Karpas-422 (cell line): ENCODE data around the gene SLC35D1. TPM values are rescaled to one million over a fixed set of nuclear protein-coding genes. Genes with fewer than 3 reads are reported as not detected.

Experiments used
- DNase-seq: peaks from one replicate; pipeline ENCODE4 v3.0.0-alpha.2; 2015
- H2AFZ ChIP-seq: fragments of 200-600 bp; sonication (generic); 2 replicates; pipeline ENCODE4 v1.6.1; 2014; ENCODE audit warnings: antibody characterized with exemption, low read length, mixed read lengths
- H3K27ac ChIP-seq: fragments of 200-600 bp; sonication (generic); 2 replicates; pipeline ENCODE4 v1.5.1; 2014; ENCODE audit warnings: mild to moderate bottlenecking, low read length, moderate library complexity
- H3K27me3 ChIP-seq: fragments of 200-600 bp; sonication (generic); 2 replicates; pipeline ENCODE4 v1.6.1; 2014; ENCODE audit warnings: low read length, mixed read lengths
- H3K36me3 ChIP-seq: fragments of 200-600 bp; sonication (generic); 2 replicates; pipeline ENCODE4 v1.6.1; 2014; ENCODE audit warnings: low read length, mixed read lengths; ENCODE audit not compliant: insufficient read depth
- H3K4me1 ChIP-seq: fragments of 200-600 bp; sonication (generic); 2 replicates; pipeline ENCODE4 v1.6.1; 2014; ENCODE audit warnings: mild to moderate bottlenecking, low read length, mixed read lengths
- H3K4me2 ChIP-seq: fragments of 200-600 bp; sonication (generic); 2 replicates; pipeline ENCODE4 v1.6.1; 2014; ENCODE audit warnings: low read length, low read depth, mild to moderate bottlenecking; ENCODE audit not compliant: poor library complexity, severe bottlenecking
- H3K4me3 ChIP-seq: fragments of 200-600 bp; sonication (generic); 2 replicates; pipeline ENCODE4 v1.5.1; 2014; ENCODE audit warnings: mild to moderate bottlenecking, antibody characterized with exemption, low read length, mixed read lengths
- H3K79me2 ChIP-seq: fragments of 200-600 bp; sonication (generic); 2 replicates; pipeline ENCODE4 v1.6.1; 2014; ENCODE audit warnings: mild to moderate bottlenecking, low read length, mixed read lengths
- H3K9ac ChIP-seq: fragments of 200-600 bp; sonication (generic); 2 replicates; pipeline ENCODE4 v1.6.0; 2014; ENCODE audit warnings: low read length
- H3K9me2 ChIP-seq: fragments of 200-600 bp; sonication (generic), shearing (Covaris generic); replicated peaks from 2 replicates; pipeline ENCODE4 v1.6.0; 2014; ENCODE audit warnings: mild to moderate bottlenecking, low read length, moderate library complexity; ENCODE audit not compliant: insufficient read depth
- H3K9me3 ChIP-seq: fragments of 300-700, 200-600 bp; sonication (generic); 2 replicates; pipeline ENCODE4 v1.6.1; 2014; ENCODE audit warnings: low read length, mixed read lengths
- H4K20me1 ChIP-seq: fragments of 200-600 bp; sonication (generic); 2 replicates; pipeline ENCODE4 v1.6.1; 2014; ENCODE audit warnings: mild to moderate bottlenecking, antibody characterized with exemption, low read length, low read depth; ENCODE audit not compliant: insufficient read depth
- total RNA-seq: library from RNA; depleted of rRNA; stranded (reverse); fragments of >200 nt; shearing (Covaris generic); gene quantifications from 2 replicates; pipeline ENCODE4 v1.2.3, GENCODE V29; 2014; ENCODE audit warnings: low replicate concordance

Gene SLC35D1
- total RNA-seq, 1 experiment from 2014 or later, result 40.6 TPM

DNA sequence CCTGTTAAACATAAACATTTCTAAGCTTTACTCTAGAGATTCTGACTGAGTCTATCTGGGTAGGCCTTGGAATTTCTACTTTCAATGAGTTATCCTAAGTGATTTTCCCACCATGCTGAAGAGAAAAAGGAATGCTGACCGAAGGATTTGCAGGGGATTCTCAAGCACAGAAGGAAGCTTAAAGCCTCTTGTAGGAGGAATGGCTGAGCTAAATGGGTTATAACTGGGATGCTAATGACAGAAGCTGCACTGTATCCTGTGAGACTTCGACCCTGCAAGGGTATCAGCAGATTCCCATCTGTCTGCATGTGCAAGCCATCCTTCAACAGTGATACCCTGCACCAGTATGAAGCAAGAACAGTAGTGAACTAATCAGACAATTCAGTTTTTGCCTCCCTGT, 35.4 kb downstream of the SLC35D1 start:
- Histone ChIP-seq H3K9ac (no peak overlapping the region), H3K79me2 (peaks cover 30% of the 10 kb centered on the region), H3K4me3 (no peak overlapping the region), H3K4me2 (no peak overlapping the region), H2AFZ (no peak overlapping the region), H3K36me3 (peaks cover 30% of the 10 kb centered on the region), H3K27me3 (no peaks in the 10 kb centered on the region), H4K20me1 (no peaks in the 10 kb centered on the region), H3K9me2 (no peaks in the 10 kb centered on the region), H3K4me1 (peaks cover 6% of the 10 kb centered on the region), H3K27ac (no peak overlapping the region), H3K9me3 (no peaks in the 10 kb centered on the region)
- no peak for DNase-seq

DNA sequence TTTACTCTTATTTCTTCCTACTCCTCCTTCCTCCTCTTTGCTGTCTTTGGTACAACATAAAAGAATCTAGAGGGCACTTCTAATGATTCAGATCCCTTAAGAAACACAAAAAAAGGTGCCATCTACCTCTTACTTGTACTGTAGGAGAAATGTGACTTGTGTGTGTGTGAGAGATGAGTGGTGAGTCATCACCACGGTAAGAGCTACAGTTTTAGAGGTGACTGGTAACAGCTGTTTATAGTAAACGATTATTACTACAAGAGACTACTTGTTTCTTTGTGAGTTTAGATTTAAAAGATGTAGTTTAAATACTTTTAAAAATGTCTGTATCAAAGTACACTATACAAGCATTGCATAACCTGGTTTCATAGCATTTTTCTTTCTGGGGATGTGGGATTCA, 40.4 kb downstream of the SLC35D1 start:
- H3K36me3 ChIP-seq, result peaks cover 41% of the 10 kb centered on the region

DNA sequence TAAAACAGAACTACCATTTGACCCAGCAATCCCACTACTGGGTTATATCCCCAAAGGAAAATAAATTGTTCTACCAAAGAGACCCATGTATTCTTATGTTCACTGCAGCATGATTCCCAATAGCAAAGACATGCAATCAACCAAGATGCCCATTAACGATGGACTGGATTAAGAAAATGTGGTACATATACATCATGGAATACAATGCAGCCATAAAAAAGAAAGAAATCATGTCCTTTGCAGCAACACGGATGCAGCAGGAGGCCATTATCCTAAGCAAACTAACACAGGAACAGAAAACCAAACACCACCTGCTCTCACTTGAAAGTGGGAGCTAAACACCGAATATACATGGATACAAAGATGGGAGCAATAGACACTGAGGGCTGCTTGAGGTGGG, 44.2 kb downstream of the SLC35D1 start:
- no peak for DNase-seq
- H3K4me3 ChIP-seq, result no peak overlapping the region
- H3K9me3 ChIP-seq, result no peaks in the 10 kb centered on the region
- no peaks in the 10 kb centered on the region for H3K27me3 ChIP-seq
- no peak overlapping the region for H3K4me2 ChIP-seq
- peaks cover 13% of the 10 kb centered on the region for H3K4me1 ChIP-seq
- no peaks in the 10 kb centered on the region for H3K9me2 ChIP-seq
- no peak overlapping the region for H3K9ac ChIP-seq
- no peak overlapping the region for H2AFZ ChIP-seq
- peaks cover 32% of the 10 kb centered on the region for H3K36me3 ChIP-seq
- H3K27ac ChIP-seq, result no peak overlapping the region
- H3K79me2 ChIP-seq, result peaks cover 46% of the 10 kb centered on the region
- H4K20me1 ChIP-seq, result no peaks in the 10 kb centered on the region

More for the DNA sequence above, 40.4 kb downstream of the SLC35D1 start:
- Histone ChIP-seq H3K9me3 (no peaks in the 10 kb centered on the region), H2AFZ (no peak overlapping the region), H3K27ac (no peak overlapping the region), H3K27me3 (no peaks in the 10 kb centered on the region), H4K20me1 (no peaks in the 10 kb centered on the region), H3K9me2 (no peaks in the 10 kb centered on the region), H3K4me3 (no peak overlapping the region), H3K4me1 (peaks cover 13% of the 10 kb centered on the region), H3K79me2 (peaks cover 50% of the 10 kb centered on the region), H3K4me2 (no peak overlapping the region), H3K9ac (no peak overlapping the region)
- no peak for DNase-seq

DNA sequence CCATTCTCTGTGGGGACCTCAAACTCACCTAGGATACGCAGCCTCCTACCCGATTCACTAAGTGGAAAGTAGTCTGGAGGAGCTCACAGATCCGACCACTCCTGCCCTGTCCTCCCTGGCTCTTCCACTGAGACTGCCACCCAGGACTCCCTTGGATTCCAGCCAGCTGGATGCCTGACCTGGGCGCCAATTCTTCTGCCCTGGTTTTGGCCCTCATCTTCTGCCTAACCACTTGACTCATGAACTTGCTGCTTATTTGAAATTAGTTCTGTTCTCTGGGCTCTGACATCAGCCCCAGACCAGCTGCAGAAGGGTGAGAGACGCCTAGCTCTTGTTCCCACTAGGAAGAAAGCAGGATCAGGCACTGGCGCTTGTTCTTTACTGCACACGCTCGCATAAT, 48.9 kb downstream of the SLC35D1 start:
- Histone ChIP-seq H3K4me2 (no peak overlapping the region), H3K9me3 (no peaks in the 10 kb centered on the region), H3K27me3 (no peaks in the 10 kb centered on the region), H3K4me1 (peaks cover 7% of the 10 kb centered on the region; the same call in 1 of the 2 replicates), H3K9ac (no peak overlapping the region), H3K4me3 (no peak overlapping the region), H2AFZ (no peak overlapping the region), H3K79me2 (peaks cover 28% of the 10 kb centered on the region), H3K27ac (no peak overlapping the region), H4K20me1 (no peaks in the 10 kb centered on the region), H3K9me2 (no peaks in the 10 kb centered on the region), H3K36me3 (peaks cover 30% of the 10 kb centered on the region)
- DNase-seq, result no peak

DNA sequence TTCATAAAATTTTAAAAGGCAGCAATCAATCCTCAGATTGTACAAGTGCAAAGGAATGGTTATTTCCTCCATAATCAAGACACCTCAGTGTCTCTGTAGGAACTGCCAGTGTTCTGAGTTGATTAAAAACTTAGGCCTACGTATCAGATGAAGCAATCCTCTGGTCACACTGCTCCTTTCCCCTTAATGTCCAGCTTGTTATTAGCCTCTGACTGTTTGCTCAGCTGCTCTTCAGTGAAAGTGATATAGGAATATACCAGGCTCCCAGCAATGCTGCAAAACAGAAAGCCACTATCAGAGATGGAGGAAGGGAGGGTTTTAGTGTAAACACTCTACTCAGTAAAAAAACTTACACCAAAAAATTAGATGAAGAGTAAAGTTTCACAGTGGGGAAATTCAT, 49.8 kb downstream of the SLC35D1 start:
- Histone ChIP-seq H3K9ac (no peak overlapping the region), H3K79me2 (peaks cover 19% of the 10 kb centered on the region; the same call in 1 of the 2 replicates), H3K36me3 (peaks cover 23% of the 10 kb centered on the region), H3K9me2 (no peaks in the 10 kb centered on the region), H3K27ac (no peak overlapping the region), H3K9me3 (no peaks in the 10 kb centered on the region), H3K27me3 (no peaks in the 10 kb centered on the region), H3K4me2 (no peak overlapping the region), H4K20me1 (no peaks in the 10 kb centered on the region), H3K4me3 (no peak overlapping the region), H3K4me1 (peaks cover 7% of the 10 kb centered on the region; the same call in 1 of the 2 replicates), H2AFZ (no peak overlapping the region)
- no peak for DNase-seq

DNA sequence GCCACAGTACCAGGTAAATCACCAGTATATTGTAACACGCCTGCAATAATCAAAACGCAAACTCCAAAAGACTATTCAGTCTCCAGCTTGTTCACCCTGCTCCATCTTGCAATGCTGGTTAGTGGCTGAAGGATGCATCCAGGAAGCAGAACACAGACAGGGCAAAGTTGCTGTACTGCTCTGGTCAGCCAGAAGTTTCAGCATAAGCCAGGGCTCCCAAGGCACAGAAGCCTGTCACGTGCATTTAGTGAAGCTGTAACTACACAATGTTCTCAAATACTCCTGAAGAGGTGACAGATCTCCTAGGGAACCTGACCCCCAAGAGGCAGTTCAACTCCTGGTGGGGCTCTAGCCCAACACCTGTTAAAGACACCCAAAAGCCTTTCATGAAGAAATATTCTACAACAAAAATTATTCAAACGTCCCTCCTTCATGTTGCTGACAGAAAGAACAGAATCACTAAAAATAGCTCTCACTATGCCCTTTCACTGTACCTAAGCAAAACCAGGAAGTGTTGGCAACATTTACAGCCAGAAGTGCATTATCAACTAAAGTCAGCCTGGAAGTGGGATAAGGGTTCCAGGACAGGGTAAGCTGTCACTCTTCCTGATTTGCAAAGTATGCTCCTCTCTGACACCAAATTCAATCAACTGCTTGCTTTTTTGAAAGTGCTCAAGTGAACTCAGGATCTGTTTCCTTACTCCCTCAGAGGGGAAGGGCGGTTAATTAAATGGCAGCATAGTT, 52.1 kb downstream of the SLC35D1 start:
- Histone ChIP-seq H3K79me2 (peaks cover 16% of the 10 kb centered on the region; the same call in 1 of the 2 replicates), H3K4me1 (peaks cover 7% of the 10 kb centered on the region; the same call in 1 of the 2 replicates), H3K9me3 (no peaks in the 10 kb centered on the region), H3K27me3 (no peaks in the 10 kb centered on the region), H4K20me1 (no peaks in the 10 kb centered on the region), H3K9me2 (no peaks in the 10 kb centered on the region), H3K4me3 (no peak overlapping the region), H3K36me3 (peaks cover 26% of the 10 kb centered on the region), H3K9ac (no peak overlapping the region), H2AFZ (no peak overlapping the region), H3K27ac (no peak overlapping the region), H3K4me2 (no peak overlapping the region)
- DNase-seq, result no peak

DNA sequence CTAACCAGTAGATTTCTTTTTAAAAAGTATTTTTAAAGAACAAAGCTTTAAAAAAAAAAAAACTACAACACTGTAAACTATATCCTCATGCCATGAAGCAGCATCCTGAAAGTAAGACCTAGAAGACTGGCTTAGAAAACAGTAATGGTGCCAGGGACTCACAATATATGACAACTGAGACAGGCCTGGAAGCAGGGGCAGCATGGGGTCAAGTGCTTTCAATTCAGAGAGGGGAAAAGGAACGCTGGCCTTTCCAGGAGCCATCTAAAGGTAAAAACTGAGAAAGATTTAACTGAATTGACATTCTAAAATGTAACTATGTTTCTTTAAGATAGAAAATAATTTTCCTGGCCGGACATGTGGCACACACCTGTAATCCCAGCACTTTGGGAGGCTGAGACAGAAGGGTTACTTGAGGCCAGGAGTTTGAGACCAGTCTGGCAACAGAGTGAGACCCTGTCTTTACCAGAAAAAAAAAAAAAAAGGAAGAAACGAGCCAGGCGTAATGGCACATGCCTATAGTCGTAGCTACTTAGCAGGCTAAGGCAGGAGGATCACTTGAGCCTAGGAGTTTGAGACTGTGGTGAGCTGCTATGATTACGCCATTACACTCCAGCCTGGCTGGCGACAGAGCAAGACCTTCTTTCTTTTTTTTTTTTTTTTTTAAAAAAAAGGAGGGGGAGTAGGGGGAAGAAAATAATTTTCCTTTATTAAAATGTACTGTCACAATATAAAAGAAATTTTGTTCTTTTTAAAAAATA, 54.1 kb downstream of the SLC35D1 start:
- Histone ChIP-seq H3K9ac (no peak overlapping the region), H2AFZ (no peak overlapping the region), H3K4me2 (no peak overlapping the region), H3K27ac (no peak overlapping the region), H3K4me1 (peaks cover 21% of the 10 kb centered on the region), H3K36me3 (peaks cover 26% of the 10 kb centered on the region), H3K4me3 (no peak overlapping the region), H3K9me2 (no peaks in the 10 kb centered on the region), H3K9me3 (no peaks in the 10 kb centered on the region), H3K27me3 (no peaks in the 10 kb centered on the region), H3K79me2 (peaks cover 9% of the 10 kb centered on the region; the same call in 1 of the 2 replicates), H4K20me1 (no peaks in the 10 kb centered on the region)
- DNase-seq, result no peak

DNA sequence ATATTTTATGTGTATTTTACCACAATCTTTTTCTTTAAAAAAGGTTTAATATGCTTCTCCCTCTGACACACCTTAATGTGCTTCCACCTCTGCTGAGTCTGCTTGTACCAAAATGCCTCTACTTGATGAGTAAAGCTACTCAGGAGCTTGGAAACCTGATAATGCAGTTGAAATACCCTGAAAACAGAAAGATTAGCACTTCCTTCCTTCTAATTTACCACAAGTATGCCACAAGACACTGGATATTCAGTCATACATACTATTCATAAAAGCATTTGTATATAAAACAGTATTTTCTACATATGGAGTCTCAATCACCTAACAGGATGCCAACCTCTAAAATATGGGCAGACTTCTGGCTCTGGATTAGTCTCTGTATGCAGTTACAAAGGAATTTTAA, 55.0 kb downstream of the SLC35D1 start:
- peaks cover 24% of the 10 kb centered on the region for H3K36me3 ChIP-seq
- DNase-seq, result no peak
- H4K20me1 ChIP-seq, result no peaks in the 10 kb centered on the region
- H3K9me3 ChIP-seq, result no peaks in the 10 kb centered on the region
- no peak overlapping the region for H3K4me2 ChIP-seq
- H3K4me3 ChIP-seq, result no peak overlapping the region
- H3K9me2 ChIP-seq, result no peaks in the 10 kb centered on the region
- no peak overlapping the region; the same call in 1 of the 2 replicates for H3K27ac ChIP-seq
- peaks cover 9% of the 10 kb centered on the region; the same call in 1 of the 2 replicates for H3K79me2 ChIP-seq
- no peak overlapping the region for H2AFZ ChIP-seq
- H3K4me1 ChIP-seq, result peaks cover 22% of the 10 kb centered on the region
- H3K27me3 ChIP-seq, result no peaks in the 10 kb centered on the region
- H3K9ac ChIP-seq, result no peak overlapping the region
